Nucleus accumbens (tissue), 56 donors: Measurements from ENCODE around the gene CDC123.
"Not testable (repeated sequence)": the region's sequence is repeated elsewhere in the genome, so short reads cannot be mapped to it uniquely, and the experiment has no call there.

ENCODE experiments used
- DNase-seq, 56 donors: peaks; one replicate each; lab custom pipeline; 2025; lab: John Stamatoyannopoulos, UW

CDC123 gene

GRCh38 chr10:12234687-12235086 is 38.7 kb downstream of the CDC123 start:
- not testable (repeated sequence) for DNase-seq

GRCh38 chr10:12235116-12235694 is 39.2 kb downstream of the CDC123 start:
- no peak for DNase-seq

- DNase-seq, result no peak
Measured at GRCh38 chr10:12235796-12236195, 39.8 kb downstream of the CDC123 start.

GRCh38 chr10:12237265-12238220 is 41.6 kb downstream of the CDC123 start:
- DNase-seq, result no peak

GRCh38 chr10:12238821-12239220 is 42.8 kb downstream of the CDC123 start:
- no peak for DNase-seq

- DNase-seq, result no peak
Measured at GRCh38 chr10:12241810-12242529, 46.0 kb downstream of the CDC123 start.

GRCh38 chr10:12243864-12244620 is 48.1 kb downstream of the CDC123 start:
- DNase-seq, result no peak

GRCh38 chr10:12250181-12250580 is 54.2 kb downstream of the CDC123 start:
- no peak for DNase-seq

GRCh38 chr10:12250702-12251101 is 54.7 kb downstream of the CDC123 start:
- not testable (repeated sequence) for DNase-seq

- no peak for DNase-seq
Measured at GRCh38 chr10:12251581-12251980, 55.6 kb downstream of the CDC123 start.

GRCh38 chr10:12252882-12253546 is 57.0 kb downstream of the CDC123 start:
- DNase-seq, result no peak

- DNase-seq, result no peak
Measured at GRCh38 chr10:12255048-12255447, 59.1 kb downstream of the CDC123 start.

- no peak for DNase-seq
Measured at GRCh38 chr10:12259988-12260387, 64.0 kb downstream of the CDC123 start.

GRCh38 chr10:12262278-12262981 is 66.4 kb downstream of the CDC123 start:
- DNase-seq, result no peak

GRCh38 chr10:12264204-12264940 is 68.4 kb downstream of the CDC123 start:
- peak in 52 of 56 donors; percentile 8 to 80 (median 56) for DNase-seq

- no peak for DNase-seq
Measured at GRCh38 chr10:12269056-12269455, 73.1 kb downstream of the CDC123 start.

GRCh38 chr10:12271210-12271540 is 75.2 kb downstream of the CDC123 start:
- no peak for DNase-seq

GRCh38 chr10:12277862-12278261 is 81.9 kb downstream of the CDC123 start:
- not testable (repeated sequence) for DNase-seq

GRCh38 chr10:12279281-12279680 is 83.3 kb downstream of the CDC123 start:
- no peak for DNase-seq
